Neural cell (in vitro differentiated cells): ENCODE data around the gene NRP1.

Source experiments
- CTCF ChIP-seq: fragments of 450-650 bp; IDR thresholded peaks from 2 replicates; pipeline ENCODE4 v1.5.1; 2014; ENCODE audit warnings: antibody characterized with exemption, mild to moderate bottlenecking, moderate library complexity; ENCODE audit not compliant: poor library complexity, severe bottlenecking
- EP300 ChIP-seq: fragments of 450-650 bp; conservative IDR thresholded peaks from 2 replicates; pipeline ENCODE4 v1.6.1; 2014; ENCODE audit warnings: antibody characterized with exemption, mild to moderate bottlenecking, moderate library complexity; ENCODE audit not compliant: poor library complexity, severe bottlenecking
- EZH2 ChIP-seq: fragments of 200-600, 300-800 bp; shearing (Covaris generic), sonication (generic); IDR thresholded peaks from 2 replicates; pipeline ENCODE4 v1.6.1; 2014; ENCODE audit warnings: antibody characterized with exemption, low read length, borderline replicate concordance, mild to moderate bottlenecking; ENCODE audit not compliant: insufficient read depth, poor library complexity, severe bottlenecking
- POLR2AphosphoS5 ChIP-seq: IDR thresholded peaks from 2 replicates; pipeline ENCODE4 v1.6.1; 2012
- RAD21 ChIP-seq: fragments of 450-650 bp; conservative IDR thresholded peaks from 2 replicates; pipeline ENCODE4 v1.6.1; 2014; ENCODE audit warnings: antibody characterized with exemption, mild to moderate bottlenecking, moderate library complexity
- REST ChIP-seq: IDR thresholded peaks from 2 replicates; pipeline ENCODE4 v1.6.1; 2012; ENCODE audit warnings: borderline replicate concordance
- TAF1 ChIP-seq: IDR thresholded peaks from 2 replicates; pipeline ENCODE4 v1.6.1; 2012; ENCODE audit warnings: low read depth

- TF ChIP-seq RAD21, result no peak
- no peak for TF ChIP-seq CTCF
- TF ChIP-seq POLR2AphosphoS5, result no peak
- no peak for TF ChIP-seq TAF1
- no peak for TF ChIP-seq EP300
- no peak for TF ChIP-seq EZH2
- TF ChIP-seq REST, result no peak
Measured at GRCh38 chr10:33306126-33306525, 28.3 kb downstream of the NRP1 start.
